Right renal pelvis (tissue), 4 donors: ENCODE measurements around the gene TIMM50. TPM values are rescaled to one million over a fixed set of nuclear protein-coding genes. Genes with fewer than 3 reads are reported as not detected.
"Not testable (repeated sequence)": the region's sequence is repeated elsewhere in the genome, so short reads cannot be mapped to it uniquely, and the experiment has no call there.

Source experiments
- DNase-seq, 4 donors: peaks; one replicate each; pipeline ENCODE4 v3.0.0-alpha.2; 2013; ENCODE audit warnings: low read depth in 4 of 4, low spot score in 3 of 4, missing footprints in 1 of 4
- polyA plus RNA-seq, 4 donors: library from polyadenylated mRNA; unstranded; fragments of 120-200 nt; gene quantifications; one replicate each; pipeline ENCODE4 v1.2.1, GENCODE V29; 2013; ENCODE audit not compliant: insufficient read length in 4 of 4

Gene TIMM50
- polyA plus RNA-seq, 4 donors: 69.7 to 81.3 (median 73.9) TPM

DNA sequence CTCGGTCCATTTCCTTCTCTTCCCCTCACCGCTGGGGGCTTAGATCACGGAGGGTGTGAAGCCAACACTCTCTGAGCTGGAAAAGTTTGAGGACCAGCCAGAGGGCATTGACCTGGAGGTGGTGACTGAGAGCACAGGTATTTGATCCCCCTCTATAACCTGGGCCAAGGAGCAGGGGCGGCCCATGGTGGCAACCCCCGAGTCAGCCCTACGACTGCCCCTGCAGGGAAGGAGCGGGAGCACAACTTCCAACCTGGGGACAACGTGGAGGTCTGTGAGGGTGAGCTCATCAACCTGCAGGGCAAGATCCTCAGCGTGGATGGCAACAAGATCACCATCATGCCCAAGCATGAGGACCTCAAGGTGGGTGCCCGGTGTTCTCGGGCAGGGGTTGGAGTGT, 11.6 kb upstream of the TIMM50 start:
- no peak for DNase-seq

DNA sequence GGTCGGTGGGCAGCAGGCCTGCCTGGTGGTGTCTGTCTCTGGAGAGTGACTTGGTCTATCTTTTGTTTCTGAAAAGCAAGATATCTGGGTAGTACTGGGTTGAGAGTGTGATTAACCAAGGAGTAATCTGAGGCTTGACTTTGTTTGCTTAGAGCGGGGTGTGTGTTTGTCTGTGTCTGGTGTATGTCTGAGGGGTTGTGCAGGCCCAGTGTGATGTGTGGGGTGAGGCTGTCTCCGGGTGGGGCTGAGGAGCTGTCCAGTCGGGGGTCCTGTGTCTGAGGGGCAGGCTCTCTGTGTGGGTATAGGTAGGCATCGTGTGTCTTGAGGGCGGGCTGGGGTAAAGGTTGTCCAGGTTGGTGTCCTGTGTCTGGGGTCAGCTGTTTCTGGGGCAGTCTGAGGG, 11.1 kb upstream of the TIMM50 start:
- DNase-seq: no peak

DNA sequence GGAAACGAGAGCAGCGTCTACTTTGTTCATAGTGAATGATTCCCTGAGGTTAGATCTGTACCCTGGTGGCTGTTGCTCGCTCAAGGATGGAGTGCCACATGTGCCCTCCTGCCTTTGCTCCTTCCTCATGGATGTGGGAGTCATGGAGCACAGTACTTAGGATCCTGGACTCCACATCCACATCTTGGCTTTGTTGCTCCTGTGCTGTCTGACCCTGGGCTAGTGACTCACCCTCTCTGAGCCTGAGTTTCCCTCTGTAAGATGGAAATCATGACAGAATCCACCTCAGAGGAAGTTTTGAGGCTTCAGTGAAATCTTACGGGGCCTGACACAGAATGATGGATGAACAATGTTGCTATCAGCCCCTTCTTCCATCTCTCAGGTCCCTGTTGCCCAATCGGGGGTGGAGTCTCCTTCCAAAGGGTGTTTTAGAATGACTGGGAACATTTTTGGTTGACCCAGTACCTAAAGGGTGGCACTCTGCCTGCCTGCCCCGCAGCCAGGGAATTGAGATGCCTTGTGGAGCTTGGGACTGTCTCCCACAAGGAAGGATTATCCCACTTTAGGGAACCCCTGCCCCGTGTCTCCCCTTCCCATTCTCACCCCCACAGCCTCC, 9.8 kb upstream of the TIMM50 start:
- DNase-seq: no peak

DNA sequence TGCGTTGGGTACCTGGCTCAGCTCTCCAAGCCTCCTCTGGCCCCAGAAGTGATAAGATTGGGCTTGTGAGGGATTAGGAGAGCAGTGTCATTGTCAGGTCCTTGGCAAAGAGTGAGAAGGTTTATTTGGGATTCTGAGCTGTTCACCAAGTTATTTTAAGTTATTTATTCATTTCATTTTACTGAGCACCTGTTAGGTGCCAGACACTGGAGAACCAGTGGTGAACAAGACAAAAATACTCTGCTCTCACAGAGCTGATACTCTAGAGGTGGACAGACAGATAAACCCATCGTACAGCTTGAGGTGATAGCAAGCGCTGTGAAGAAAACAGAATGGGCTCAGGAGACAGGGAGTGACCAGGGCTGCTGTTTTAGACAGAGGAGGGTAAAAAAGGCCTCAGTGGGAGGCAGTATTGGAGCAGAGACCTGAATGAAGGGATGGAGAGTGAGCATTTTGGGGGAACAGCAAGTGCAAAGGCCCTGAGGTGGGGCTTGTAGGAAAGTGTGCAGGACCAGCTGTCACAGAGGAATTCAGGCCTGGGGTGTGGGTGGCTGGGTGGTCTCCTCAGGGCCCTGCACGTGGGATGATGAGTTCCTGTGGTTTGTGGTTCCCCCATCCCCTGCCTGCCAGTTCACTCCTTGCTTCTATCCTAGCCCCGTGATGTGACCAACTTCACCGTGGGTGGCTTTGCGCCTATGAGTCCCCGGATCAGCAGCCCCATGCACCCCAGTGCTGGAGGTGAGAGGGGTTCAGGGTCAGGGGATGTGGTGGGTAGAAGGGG, 8.7 kb upstream of the TIMM50 start:
- DNase-seq: no peak

DNA sequence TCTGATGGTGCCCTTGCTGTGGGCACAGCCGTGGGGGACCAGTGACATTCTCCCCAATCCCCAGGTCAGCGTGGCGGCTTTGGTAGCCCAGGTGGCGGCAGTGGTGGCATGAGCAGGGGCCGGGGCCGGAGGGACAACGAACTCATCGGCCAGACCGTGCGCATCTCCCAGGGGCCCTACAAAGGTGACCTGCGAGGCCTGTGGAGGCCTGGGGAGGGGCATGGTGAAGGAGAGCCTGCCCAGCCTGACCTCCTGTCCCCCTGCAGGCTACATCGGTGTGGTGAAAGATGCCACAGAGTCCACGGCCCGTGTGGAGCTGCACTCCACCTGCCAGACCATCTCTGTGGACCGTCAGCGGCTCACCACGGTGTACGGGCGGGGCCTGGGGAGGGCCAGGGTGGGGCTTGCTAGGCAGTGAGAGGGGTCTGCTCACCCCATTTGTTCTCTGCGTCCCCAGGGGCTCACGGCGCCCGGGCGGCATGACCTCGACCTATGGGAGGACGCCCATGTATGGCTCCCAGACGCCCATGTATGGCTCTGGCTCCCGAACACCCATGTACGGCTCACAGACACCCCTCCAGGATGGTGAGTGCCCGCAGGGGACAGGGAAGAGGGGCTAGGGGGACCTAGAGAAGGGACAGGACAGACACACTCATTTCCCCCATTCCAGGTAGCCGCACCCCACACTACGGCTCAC, 7.7 kb upstream of the TIMM50 start:
- no peak for DNase-seq

DNA sequence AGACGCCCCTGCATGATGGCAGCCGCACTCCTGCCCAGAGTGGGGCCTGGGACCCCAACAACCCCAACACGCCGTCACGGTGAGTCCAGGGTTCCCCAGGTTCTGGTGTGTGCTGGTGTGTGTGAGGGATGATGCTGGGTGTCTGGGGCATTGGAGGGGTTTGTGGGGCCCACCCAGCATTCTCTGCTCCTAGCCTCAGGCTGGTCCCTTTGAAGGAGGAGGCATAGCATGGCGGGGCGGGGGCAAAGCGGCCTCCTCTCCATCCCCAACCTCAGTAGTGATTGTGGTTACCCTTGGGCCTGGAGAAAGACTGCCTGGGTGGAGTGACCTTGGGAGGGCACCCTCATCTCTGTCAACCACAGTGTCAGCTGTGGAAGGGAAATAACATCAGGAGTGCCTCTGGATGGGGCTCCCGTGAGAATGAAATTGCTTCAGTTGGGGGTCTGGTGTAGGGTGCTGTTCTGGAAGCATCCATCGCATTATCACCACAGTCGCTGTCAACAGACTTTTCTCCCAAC, 7.1 kb upstream of the TIMM50 start:
- no peak for DNase-seq

DNA sequence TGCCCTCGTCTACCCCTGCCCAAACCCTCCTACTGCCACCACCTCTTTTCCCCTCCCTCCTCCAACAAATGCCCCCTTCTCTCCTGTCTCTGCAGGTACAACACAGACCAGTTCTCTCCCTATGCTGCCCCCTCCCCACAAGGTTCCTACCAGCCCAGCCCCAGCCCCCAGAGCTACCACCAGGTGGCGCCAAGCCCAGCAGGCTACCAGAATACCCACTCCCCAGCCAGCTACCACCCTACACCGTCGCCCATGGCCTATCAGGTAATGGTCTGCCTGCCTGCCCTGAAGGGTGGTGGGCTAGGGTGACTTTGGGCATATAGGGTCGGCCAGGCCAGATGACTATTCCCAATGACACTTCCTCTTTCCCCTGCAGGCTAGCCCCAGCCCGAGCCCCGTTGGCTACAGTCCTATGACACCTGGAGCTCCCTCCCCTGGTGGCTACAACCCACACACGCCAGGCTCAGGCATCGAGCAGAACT, 6.5 kb upstream of the TIMM50 start:
- DNase-seq: peak in 2 of 4 donors; percentile 33 to 44

DNA sequence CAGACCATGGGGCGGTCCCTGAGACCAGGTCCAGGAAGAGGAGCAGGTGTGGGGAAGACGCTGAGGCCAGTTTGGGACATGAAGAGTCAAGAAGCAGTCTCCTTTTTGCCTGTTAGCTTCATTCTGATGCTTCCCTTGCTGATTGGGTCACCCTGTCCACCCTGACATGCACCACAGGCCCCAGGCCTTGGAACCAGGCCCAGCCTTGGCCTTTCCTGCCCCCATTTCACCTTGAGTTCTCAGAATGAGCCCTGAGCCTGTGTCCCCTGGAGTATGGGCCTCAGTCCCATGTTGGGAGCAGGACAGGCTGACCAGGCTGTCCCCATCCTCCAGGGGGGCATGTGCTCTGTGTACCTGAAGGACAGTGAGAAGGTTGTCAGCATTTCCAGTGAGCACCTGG, 4.9 kb upstream of the TIMM50 start:
- DNase-seq: no peak

DNA sequence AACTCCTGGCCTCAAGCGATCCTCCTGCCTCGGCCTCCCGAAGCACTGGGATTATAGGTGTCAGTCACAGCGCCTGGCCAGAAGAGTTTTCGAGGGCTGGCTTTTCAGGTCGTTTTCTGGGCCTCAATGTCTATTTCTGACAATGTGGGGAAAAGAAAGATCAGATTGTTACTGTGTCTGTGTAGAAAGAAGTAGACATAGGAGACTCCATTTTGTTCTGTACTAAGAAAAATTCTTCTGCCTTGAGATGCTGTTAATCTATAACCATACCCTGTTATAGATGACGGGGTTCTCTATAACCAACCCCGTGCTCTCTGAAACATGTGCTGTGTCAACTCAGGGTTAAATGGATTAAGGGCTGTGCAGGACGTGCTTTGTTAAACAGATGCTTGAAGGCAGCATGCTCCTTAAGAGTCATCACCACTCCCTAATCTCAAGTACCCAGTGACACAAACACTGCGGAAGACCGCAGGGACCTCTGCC, 1.3 kb upstream of the TIMM50 start:
- DNase-seq: not testable (repeated sequence)

DNA sequence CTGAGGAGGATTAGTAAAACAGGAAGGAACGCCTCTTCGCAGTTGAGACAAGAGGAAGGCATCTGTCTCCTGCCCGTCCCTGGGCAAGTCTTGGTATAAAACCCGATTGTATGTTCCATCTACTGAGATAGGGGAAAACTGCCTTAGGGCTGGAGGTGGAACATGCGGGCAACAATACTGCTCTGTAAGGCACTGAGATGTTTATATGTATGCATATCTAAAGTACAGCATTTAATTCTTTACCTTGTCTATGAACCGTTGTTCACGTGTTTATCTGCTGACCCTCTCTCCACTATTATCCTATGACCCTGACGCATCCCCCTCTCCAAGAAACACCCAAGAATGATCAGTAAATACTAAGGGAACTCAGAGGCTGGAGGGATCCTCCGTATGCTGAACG, 722 bp upstream of the TIMM50 start:
- DNase-seq: no peak

DNA sequence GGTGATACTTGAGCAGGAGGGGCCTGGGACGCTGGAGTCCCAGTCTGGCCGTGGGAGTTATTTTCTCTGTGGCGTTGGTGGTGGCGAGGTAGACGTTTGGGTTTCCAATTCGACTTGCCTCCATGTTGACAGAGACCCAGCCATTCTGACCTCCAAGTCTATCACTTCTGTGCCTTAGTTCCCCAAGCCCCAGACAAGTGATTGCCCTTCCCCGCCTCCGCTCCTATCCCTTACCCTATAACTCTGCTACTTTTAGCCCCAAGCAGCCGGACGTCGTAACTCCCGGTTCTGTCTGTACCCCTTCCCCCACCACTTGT, 549 bp downstream of the TIMM50 start:
- DNase-seq: no peak

DNA sequence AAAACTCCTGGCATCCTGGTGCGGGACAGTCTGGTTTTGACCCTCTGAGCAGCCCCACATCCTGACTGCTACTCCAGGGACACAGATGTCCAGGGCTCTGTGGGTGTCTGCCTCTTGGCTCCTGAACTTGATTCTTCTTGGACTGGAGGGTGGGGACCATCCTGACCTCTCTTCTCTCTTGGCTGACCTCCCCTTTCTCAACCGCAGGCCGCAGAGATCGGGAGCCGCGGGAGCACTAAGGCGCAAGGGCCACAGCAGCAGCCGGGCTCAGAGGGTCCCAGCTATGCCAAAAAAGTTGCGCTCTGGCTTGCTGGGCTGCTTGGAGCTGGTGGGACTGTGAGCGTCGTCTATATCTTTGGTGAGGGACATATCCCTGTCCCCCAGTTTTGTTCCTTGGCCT, 1.0 kb downstream of the TIMM50 start:
- no peak for DNase-seq

DNA sequence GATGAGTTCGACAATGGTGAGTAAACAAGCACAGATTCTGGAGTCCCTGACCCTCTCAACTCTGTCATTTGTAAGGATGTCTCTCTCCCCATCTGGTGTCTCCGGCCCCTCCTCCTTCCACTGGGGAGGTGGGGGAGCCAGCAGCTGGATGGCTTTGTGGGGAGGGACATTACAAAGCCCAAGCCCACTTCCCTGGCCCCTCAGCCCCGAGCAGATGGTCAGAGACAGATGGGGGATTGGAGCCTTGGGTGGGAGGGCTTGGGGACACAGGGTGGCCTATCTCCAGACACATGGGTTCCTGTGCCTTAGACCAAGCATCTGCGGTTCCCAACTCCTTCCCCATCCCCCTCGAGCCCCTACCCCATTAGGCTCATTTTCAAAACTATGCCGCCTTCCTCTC, 2.5 kb downstream of the TIMM50 start:
- no peak for DNase-seq

DNA sequence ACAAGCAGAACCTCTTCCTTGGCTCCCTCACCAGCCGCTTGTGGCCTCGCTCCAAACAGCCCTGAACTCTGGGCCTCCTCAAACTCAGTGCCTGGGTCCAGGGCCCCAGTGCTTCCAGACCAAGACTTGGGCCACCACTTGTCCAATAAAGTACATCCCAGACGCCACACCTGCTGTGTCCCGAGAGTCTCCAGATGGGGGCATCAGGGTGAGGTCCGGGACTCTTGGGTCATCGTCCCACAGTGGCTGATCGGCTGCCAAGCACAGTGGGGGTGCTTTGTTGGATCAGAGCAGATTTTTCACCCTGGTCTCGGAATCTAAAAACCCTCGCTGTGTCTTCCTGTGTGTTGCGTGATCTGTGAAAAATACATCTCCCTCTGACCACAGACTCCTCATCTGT, 9.1 kb downstream of the TIMM50 start:
- no peak for DNase-seq

DNA sequence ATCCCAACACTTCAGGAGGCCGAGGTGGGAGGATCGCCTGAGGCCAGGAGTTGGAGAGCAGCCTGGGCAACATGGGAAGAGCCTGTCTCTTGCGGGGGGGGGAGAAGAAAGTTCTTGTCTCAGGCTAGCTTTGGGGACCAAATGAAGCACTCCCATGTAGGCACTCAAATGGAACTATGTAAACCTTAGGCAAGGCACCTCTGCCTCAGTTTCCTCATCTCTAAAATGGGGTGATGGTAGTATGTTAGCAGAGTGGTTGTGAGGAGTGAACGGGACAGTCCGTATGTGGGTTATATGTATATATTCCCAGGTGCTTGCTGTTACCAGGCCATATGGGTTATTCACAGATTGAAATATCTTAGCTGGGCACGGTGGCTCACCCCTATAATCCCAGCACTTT, 11.6 kb downstream of the TIMM50 start:
- no peak for DNase-seq

DNA sequence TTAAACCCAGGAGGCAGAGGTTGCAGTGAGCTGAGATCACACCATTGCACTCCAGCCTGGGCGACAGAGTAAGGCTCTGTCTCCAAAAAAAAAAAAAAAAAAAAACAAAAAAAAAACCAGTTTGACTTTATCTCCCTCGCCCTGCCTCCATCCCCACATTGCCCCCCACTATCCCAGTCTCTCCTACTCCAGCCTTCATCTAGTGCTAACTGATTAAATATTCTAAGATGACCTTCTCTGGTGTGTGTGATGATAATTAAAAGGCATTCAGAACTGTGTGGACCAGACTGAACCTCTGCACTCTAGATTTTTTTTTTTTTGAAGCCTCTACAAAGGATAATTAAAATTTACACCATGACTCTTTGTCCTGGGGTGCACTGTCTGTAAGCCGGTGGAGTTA, 12.2 kb downstream of the TIMM50 start:
- DNase-seq: no peak

DNA sequence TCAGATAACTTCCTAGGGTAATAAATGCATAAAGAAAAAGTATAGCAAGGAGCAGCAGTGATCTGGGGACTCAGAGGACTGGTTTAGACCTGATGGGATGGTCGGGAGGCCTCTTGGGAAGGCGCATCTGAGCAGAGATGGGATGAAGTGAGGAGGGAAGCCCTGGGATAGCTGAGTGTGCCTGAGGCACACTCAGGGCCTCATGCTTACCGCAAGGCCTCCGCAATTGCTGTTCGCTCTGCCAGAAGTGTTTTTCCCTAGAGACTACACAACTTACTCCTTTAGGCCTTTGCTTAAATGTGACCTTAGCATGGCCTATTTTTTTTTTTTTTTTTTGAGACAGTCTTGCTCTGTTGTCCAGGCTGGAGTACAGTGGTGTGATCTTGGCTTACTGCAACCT, 14.0 kb downstream of the TIMM50 start:
- no peak for DNase-seq

DNA sequence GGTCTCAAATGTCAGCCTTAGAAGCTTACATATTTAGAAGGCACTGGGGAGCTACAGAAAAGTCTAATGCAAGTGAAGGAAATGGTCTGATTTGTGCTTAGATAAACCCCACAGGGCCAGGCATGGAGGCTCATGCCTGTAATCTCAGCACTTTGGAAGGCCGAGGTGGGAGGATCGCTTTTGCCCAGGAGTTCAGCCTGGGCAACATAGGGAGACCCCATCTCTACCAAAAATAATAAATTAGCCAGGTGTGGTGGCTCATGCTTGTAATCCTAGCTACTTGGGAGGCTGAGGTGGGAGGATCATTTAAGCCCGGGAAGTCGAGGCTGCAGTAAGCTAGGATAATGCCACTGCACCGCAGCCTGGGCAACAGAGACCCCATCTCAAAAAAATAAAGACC, 15.4 kb downstream of the TIMM50 start:
- DNase-seq: no peak

DNA sequence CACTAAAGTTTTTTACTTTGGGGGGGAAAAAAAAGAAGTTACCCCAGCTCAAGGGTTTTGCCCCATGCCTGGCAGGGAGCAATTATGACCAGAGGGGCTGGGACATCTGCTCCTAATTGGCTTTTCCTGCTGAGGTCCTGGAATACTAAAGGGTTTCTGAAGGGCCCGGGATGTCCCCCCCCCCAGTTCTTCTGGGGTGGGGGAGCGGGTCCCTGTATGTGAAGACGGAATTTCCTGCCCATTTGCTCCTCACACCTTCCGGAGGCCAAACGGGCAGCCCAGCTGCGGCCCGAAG, 17.0 kb downstream of the TIMM50 start:
- no peak for DNase-seq

DNA sequence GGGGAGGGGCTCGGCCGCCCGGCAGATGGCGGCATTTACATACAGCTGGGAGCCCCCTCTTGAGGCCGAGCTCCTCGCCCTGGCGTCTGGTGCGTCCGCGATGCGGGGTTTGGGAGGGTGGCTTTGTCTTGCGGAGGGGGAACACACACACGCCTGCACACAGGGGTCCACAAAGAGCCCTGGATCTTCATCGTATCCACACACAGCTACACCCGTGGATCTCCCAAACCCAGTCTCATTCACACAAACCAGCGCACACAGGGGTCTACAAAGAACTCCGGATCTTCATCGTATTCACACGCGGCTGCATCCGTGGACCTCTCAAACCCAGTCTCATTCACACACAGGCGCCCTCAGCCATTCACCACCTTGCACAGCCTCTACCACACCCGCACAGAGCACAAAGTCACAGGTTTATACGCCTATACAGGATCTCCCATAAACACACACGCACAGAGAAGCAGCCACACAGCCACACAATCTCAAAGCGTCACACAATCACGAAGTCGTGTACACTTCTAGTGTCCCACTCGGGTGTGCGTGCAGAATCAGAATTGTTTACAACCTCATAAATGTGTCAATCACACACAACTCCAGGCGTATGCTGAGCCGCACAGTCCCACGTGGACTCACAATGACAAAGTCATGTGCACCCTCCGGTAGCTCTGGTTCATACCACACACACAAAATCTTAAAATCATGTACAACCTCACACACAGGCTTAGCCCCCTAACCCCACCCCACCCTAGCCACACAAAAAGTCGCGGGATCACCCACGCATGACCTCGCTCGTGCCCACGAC, 17.6 kb downstream of the TIMM50 start:
- no peak for DNase-seq
